HG03521 (cell line): ENCODE results near the gene RFC3.

Source experiments
- ATAC-seq: cut with Tn5 transposase; IDR thresholded peaks from one replicate; pipeline ENCODE4 v1.9.1; 2021; ENCODE audit warnings: mild to moderate bottlenecking, moderate library complexity; ENCODE audit not compliant: unreplicated experiment

Gene RFC3

GRCh38 chr13:33863188-33863789 lies 45.3 kb downstream of the RFC3 start:
- no peak for ATAC-seq

GRCh38 chr13:33865945-33866344 lies 48.0 kb downstream of the RFC3 start:
- ATAC-seq = no peak

- no peak for ATAC-seq
Observed at GRCh38 chr13:33867472-33867871, 49.5 kb downstream of the RFC3 start.

GRCh38 chr13:33868343-33868994 lies 50.5 kb downstream of the RFC3 start:
- no peak for ATAC-seq

- no peak for ATAC-seq
Observed at GRCh38 chr13:33869005-33869404, 51.1 kb downstream of the RFC3 start.

- ATAC-seq = no peak
Observed at GRCh38 chr13:33870046-33870668, 52.2 kb downstream of the RFC3 start.

GRCh38 chr13:33871207-33872004 lies 53.5 kb downstream of the RFC3 start:
- no peak for ATAC-seq

GRCh38 chr13:33872005-33872351 lies 54.0 kb downstream of the RFC3 start:
- ATAC-seq = no peak

GRCh38 chr13:33873251-33873908 lies 55.4 kb downstream of the RFC3 start:
- ATAC-seq = no peak

GRCh38 chr13:33874871-33875270 lies 56.9 kb downstream of the RFC3 start:
- ATAC-seq = no peak

GRCh38 chr13:33875618-33876401 lies 57.9 kb downstream of the RFC3 start:
- ATAC-seq = no peak

- no peak for ATAC-seq
Observed at GRCh38 chr13:33876716-33877394, 58.9 kb downstream of the RFC3 start.

- ATAC-seq = no peak
Observed at GRCh38 chr13:33879118-33879517, 61.2 kb downstream of the RFC3 start.

- ATAC-seq = no peak
Observed at GRCh38 chr13:33882804-33883203, 64.9 kb downstream of the RFC3 start.

- ATAC-seq = no peak
Observed at GRCh38 chr13:33884531-33885220, 66.7 kb downstream of the RFC3 start.
